VCaP (cell line): ENCODE results near the gene KLHL15.
"Not testable (repeated sequence)": the region's sequence is repeated elsewhere in the genome, so short reads cannot be mapped to it uniquely, and the experiment has no call there.

Experiments used
- H3K27ac ChIP-seq: fragments of 450-650 bp; 2 replicates; pipeline ENCODE4 v1.5.1; 2017
- CTCF ChIP-seq: fragments of 450-650 bp; conservative IDR thresholded peaks from 2 replicates; pipeline ENCODE4 v1.5.1; 2017; ENCODE audit warnings: mild to moderate bottlenecking, moderate library complexity

The KLHL15 gene, protein sequence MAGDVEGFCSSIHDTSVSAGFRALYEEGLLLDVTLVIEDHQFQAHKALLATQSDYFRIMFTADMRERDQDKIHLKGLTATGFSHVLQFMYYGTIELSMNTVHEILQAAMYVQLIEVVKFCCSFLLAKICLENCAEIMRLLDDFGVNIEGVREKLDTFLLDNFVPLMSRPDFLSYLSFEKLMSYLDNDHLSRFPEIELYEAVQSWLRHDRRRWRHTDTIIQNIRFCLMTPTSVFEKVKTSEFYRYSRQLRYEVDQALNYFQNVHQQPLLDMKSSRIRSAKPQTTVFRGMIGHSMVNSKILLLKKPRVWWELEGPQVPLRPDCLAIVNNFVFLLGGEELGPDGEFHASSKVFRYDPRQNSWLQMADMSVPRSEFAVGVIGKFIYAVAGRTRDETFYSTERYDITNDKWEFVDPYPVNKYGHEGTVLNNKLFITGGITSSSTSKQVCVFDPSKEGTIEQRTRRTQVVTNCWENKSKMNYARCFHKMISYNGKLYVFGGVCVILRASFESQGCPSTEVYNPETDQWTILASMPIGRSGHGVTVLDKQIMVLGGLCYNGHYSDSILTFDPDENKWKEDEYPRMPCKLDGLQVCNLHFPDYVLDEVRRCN

DNA sequence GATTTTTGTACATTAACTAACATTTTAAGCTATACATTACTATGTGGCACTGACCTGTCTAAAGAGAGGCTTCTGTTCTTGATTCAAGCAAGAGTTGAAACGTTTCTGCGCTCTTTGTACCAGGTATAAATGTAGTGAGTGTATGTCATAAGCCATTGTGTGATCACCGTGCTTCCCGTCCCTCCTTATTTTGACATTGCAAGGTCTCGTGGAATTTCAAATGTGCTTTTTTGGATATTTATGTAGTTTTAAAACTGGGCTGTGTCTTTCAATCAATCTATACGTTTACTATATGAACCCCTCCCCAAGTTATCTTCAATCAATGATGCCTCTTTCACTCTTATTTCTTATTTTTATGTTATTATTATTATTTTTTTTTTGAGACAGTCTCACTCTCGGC is at the start of gene KLHL15:
Gene KLHL15, minus strand, starts transcription at position 101 of the 400 bp plus-strand sequence. CDS start 20,493 bp downstream, outside the sequence.
- TF ChIP-seq CTCF, result no peak

GRCh38 chrX:24069877-24070276 is 42.9 kb upstream of the KLHL15 start:
- no peak for TF ChIP-seq CTCF
- H3K27ac ChIP-seq, result no peak overlapping the region

More for the DNA sequence above, at the start of gene KLHL15:
- peak within 1 kb of the TSS; percentile 93 for H3K27ac ChIP-seq

DNA sequence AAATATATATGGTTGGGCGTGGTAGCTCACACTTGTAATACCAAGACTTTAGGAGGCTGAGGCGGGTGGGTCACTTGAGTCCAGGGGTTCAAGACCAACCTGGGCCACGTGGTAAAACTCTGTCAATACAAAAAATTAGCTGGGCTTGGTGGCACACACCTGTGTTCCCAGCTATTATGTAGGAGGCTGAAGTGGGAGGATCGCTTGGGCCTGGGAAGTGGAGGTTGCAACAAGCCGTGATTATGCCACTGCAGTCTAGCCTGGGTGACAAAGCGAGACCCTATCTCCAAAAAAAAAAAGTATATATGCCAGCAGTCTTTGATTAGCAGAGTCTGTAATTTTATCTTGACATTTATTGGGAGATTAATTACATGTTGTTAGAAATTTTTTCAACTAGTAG is 36.5 kb upstream of the KLHL15 start:
- TF ChIP-seq CTCF, result no peak
- H3K27ac ChIP-seq, result no peak overlapping the region

- TF ChIP-seq CTCF, result no peak
- H3K27ac ChIP-seq, result no peak overlapping the region; the same call in 1 of the 2 replicates
These were observed 28.0 kb upstream of the KLHL15 start for GRCh38 chrX:24055043-24055356.

- no peak within 1 kb of the TSS; the same call in 1 of the 2 replicates for H3K27ac ChIP-seq
- TF ChIP-seq CTCF, result peak; percentile 83
These were observed 27.4 kb upstream of the KLHL15 start, which contains the start of gene EIF2S3 for GRCh38 chrX:24054182-24055042. EIF2S3 (plus strand) TSS chrX:24054956; CDS start chrX:24054969, 13 bp downstream.

DNA sequence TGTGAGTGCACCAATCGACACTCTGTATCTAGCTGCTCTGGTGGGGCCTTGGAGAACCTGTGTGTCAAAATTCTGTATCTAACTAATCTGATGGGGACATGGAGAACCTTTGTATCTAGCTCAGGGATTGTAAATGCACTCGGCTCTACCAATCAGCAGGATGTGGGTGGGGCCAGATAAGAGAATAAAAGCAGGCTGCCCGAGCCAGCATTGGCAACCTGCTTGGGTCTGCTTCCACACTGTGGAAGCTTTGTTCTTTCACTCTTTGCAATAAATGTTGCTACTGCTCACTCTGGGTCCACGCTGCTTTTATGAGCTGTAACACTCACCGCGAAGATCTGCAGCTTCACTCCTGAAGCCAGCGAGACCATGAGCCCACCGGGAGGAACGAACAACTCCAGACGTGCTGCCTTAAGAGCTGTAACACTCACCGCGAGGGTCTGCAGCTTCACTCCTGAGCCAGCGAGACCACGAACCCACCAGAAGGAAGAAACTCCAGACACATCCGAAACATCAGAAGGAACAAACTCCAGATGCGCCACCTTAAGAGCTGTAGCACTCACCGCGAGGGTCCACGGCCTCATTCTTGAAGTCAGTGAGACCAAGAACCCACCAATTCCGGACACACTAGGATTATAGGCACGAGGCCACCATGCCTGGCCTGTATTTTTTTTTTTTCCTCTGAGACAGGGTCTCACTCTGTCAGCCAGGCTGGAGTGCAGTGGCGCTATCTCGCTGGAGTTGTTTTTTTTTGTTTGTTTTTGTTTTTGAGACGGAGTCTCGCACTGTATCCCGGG is 23.7 kb upstream of the KLHL15 start:
- H3K27ac ChIP-seq, result not testable (repeated sequence)

DNA sequence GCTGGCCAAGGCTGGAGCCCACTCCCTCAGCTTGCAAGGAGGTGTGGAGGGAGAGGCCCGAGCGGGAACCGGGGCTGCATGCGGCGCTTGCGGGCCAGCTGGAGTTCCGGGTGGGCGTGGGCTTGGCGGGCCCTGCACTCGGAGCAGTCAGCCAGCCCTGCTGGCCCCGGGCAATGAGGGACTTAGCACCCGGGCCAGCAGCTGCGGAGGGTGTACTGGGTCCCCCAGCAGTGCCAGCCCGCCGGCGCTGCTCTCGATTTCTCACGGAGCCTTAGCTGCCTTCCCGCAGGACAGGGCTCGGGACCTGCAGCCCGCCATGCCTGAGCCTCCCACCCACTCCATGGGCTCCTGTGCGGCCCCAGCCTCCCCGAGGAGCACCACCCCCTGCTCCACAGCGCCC is 22.7 kb upstream of the KLHL15 start:
- not testable (repeated sequence) for H3K27ac ChIP-seq

DNA sequence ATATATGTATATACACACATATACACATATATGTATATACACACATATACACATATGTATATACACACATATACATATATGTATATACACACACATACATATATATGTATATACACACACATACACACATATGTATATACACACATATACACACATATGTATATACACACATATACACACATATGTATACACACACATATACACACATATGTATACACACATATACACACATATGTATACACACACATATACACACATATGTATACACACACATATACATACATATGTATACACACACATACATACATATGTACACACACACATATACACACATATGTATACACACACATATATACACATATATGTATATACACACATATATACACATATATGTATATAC is 19.1 kb upstream of the KLHL15 start:
- not testable (repeated sequence) for H3K27ac ChIP-seq
